Type B pancreatic cell (in vitro differentiated cells): ENCODE measurements around the gene TANGO6. TPM values are rescaled to one million over a fixed set of nuclear protein-coding genes. Genes with fewer than 3 reads are reported as not detected.

ENCODE experiments used
- DNase-seq: peaks from one replicate; pipeline ENCODE4 v3.0.0; 2021; ENCODE audit warnings: mixed read lengths; ENCODE audit not compliant: unreplicated experiment; ENCODE audit errors: extremely low spot score
- H3K27ac Mint-ChIP-seq: 2 replicates; pipeline ENCODE4 v1.8.0; 2021; ENCODE audit warnings: mild to moderate bottlenecking, mixed read lengths
- H3K27me3 Mint-ChIP-seq: 2 replicates; pipeline ENCODE4 v1.8.0; 2021; ENCODE audit warnings: mixed read lengths
- H3K36me3 Mint-ChIP-seq: 2 replicates; pipeline ENCODE4 v1.8.0; 2021; ENCODE audit warnings: mixed read lengths
- H3K4me1 Mint-ChIP-seq: one replicate; pipeline ENCODE4 v1.8.0; 2021; ENCODE audit warnings: mixed read lengths; ENCODE audit not compliant: unreplicated experiment
- H3K4me3 Mint-ChIP-seq: 2 replicates; pipeline ENCODE4 v1.8.0; 2021; ENCODE audit warnings: mild to moderate bottlenecking, mixed read lengths
- H3K9me3 Mint-ChIP-seq: 2 replicates; pipeline ENCODE4 v1.8.0; 2021; ENCODE audit warnings: mixed read lengths
- CTCF ChIP-seq: fragments of 200-600 bp; sonication (generic); conservative IDR thresholded peaks from 2 replicates; pipeline ENCODE4 v1.5.0; 2021; ENCODE audit warnings: antibody characterized with exemption, mild to moderate bottlenecking
- total RNA-seq: library from RNA; stranded (reverse); gene quantifications from 2 replicates; pipeline ENCODE4 v1.2.1, GENCODE V29; 2021; ENCODE audit warnings: low replicate concordance

Gene TANGO6
- total RNA-seq, 1 donor from 2014 or later, result 13.0 TPM

GRCh38 chr16:69013991-69014390 is 170.7 kb downstream of the TANGO6 start:
- Mint-ChIP-seq H3K4me1 (no peaks in the 10 kb centered on the region), H3K36me3 (no peaks in the 10 kb centered on the region), H3K27me3 (no peaks in the 10 kb centered on the region), H3K27ac (no peak overlapping the region), H3K4me3 (no peak overlapping the region), H3K9me3 (no peaks in the 10 kb centered on the region)
- no peak for TF ChIP-seq CTCF
- no peak for DNase-seq

- Mint-ChIP-seq H3K4me1 (no peaks in the 10 kb centered on the region), H3K4me3 (no peak overlapping the region), H3K27me3 (no peaks in the 10 kb centered on the region), H3K36me3 (no peaks in the 10 kb centered on the region), H3K9me3 (no peaks in the 10 kb centered on the region), H3K27ac (no peak overlapping the region)
- DNase-seq, result no peak
- no peak for TF ChIP-seq CTCF
Observed at GRCh38 chr16:69014811-69015210, 171.5 kb downstream of the TANGO6 start.

GRCh38 chr16:69017036-69017783 is 173.9 kb downstream of the TANGO6 start:
- Mint-ChIP-seq H3K4me1 (no peaks in the 10 kb centered on the region), H3K27ac (no peak overlapping the region), H3K36me3 (no peaks in the 10 kb centered on the region), H3K9me3 (no peaks in the 10 kb centered on the region), H3K27me3 (no peaks in the 10 kb centered on the region), H3K4me3 (no peak overlapping the region)
- TF ChIP-seq CTCF, result no peak
- DNase-seq, result no peak

GRCh38 chr16:69019811-69020210 is 176.5 kb downstream of the TANGO6 start:
- Mint-ChIP-seq H3K4me3 (no peak overlapping the region), H3K4me1 (no peaks in the 10 kb centered on the region), H3K27ac (no peak overlapping the region), H3K27me3 (no peaks in the 10 kb centered on the region), H3K9me3 (no peaks in the 10 kb centered on the region), H3K36me3 (no peaks in the 10 kb centered on the region)
- TF ChIP-seq CTCF, result no peak
- no peak for DNase-seq

GRCh38 chr16:69029121-69029520 is 185.8 kb downstream of the TANGO6 start:
- Mint-ChIP-seq H3K4me3 (no peak overlapping the region), H3K4me1 (no peaks in the 10 kb centered on the region), H3K27me3 (no peaks in the 10 kb centered on the region), H3K27ac (no peak overlapping the region), H3K9me3 (no peaks in the 10 kb centered on the region), H3K36me3 (peaks cover 3% of the 10 kb centered on the region)
- no peak for TF ChIP-seq CTCF
- DNase-seq, result no peak
